Heart left ventricle (tissue), 16 donors: ENCODE data around the gene TRIM66. TPM values are rescaled to one million over a fixed set of nuclear protein-coding genes. Genes with fewer than 3 reads are reported as not detected.

Source experiments
- ATAC-seq, 4 donors: fragments of 200-7000 bp; cut with Tn5 transposase; one replicate each; pipeline ENCODE4 v1.9.1; 2020 to 2022; ENCODE audit warnings: moderate library complexity in 4 of 4, mild to moderate bottlenecking in 3 of 4, moderate number of reproducible peaks in 1 of 4
- DNase-seq, 5 donors: peaks; one replicate each; pipeline ENCODE4 v3.0.0-alpha.2; 2020
- H3K27ac ChIP-seq, 12 donors: fragments of 200-600 bp; sonication (generic) in 4 of 12; one replicate each; pipeline versions ENCODE4 v1.5.0 to v1.8.0; 2016 to 2022; ENCODE audit warnings: mild to moderate bottlenecking in 2 of 12
- H3K27me3 ChIP-seq, 9 donors: fragments of 200-600 bp; sonication (generic) in 2 of 9; one replicate each; pipeline versions ENCODE4 v1.5.1 to v1.8.0; 2016 to 2022; ENCODE audit warnings: mild to moderate bottlenecking in 3 of 9
- H3K36me3 ChIP-seq, 9 donors: fragments of 200-600 bp; sonication (generic) in 2 of 9; one replicate each; pipeline versions ENCODE4 v1.5.0 to v1.8.0; 2018 to 2022; ENCODE audit warnings: mild to moderate bottlenecking in 2 of 9
- H3K4me1 ChIP-seq, 12 donors: fragments of 200-600 bp; sonication (generic) in 4 of 12; one replicate each; pipeline versions ENCODE4 v1.5.0 to v1.8.0; 2016 to 2022; ENCODE audit warnings: mild to moderate bottlenecking in 3 of 12
- H3K4me3 ChIP-seq, 12 donors: fragments of 200-600 bp; sonication (generic) in 4 of 12; one replicate each; pipeline versions ENCODE4 v1.5.0 to v1.8.0; 2017 to 2022; ENCODE audit warnings: mild to moderate bottlenecking in 9 of 12, moderate library complexity in 4 of 12
- H3K9me3 ChIP-seq, 12 donors: fragments of 200-600 bp; sonication (generic) in 4 of 12; one replicate each; pipeline versions ENCODE4 v1.5.0 to v1.8.0; 2016 to 2022; ENCODE audit warnings: mild to moderate bottlenecking in 1 of 12
- CTCF ChIP-seq, 12 donors: fragments of 200-600 bp; sonication (generic) in 4 of 12; IDR thresholded peaks; one replicate each; pipeline versions ENCODE4 v1.5.0 to v1.8.0; 2018 to 2022; ENCODE audit warnings: antibody characterized with exemption in 12 of 12, mild to moderate bottlenecking in 5 of 12
- POLR2A ChIP-seq, 2 donors: fragments of 450-650 bp; IDR thresholded peaks; one replicate each; pipeline ENCODE4 v1.6.1; 2017; ENCODE audit warnings: antibody characterized with exemption in 2 of 2, mild to moderate bottlenecking in 2 of 2, moderate library complexity in 2 of 2
- WGBS, 4 donors: extraction: QIAGEN DNeasy Blood & Tissue Kit in 2 of 4; methylation state at CpG; one replicate each; pipeline versions ENCODE4 v1.1.5 to v1.1.7; 2013 to 2018; 5-methylcytosine and 5-hydroxymethylcytosine counted together
- intact Hi-C, 10 donors: fragments of 100-400 bp; cut with DNase I; formaldehyde crosslinking; loops; one replicate each; pipeline versions ENCODE4 v1.11.1 to v1.14.2; 2022
- polyA plus RNA-seq, 2 donors: library from polyadenylated mRNA; stranded (reverse); fragments of 200-250 nt; gene quantifications; one replicate each; pipeline ENCODE4 v1.2.3, GENCODE V29; 2013
- total RNA-seq, 9 donors: library from RNA; depleted of rRNA in 2 of 9; stranded (reverse); fragments of >200 nt in 2 of 9; fragmentation: NEBNext Ultra II Directional in 3 of 9; extraction: Animal tissue kit (Norgen Biotek cat#: 25700) in 3 of 9; gene quantifications; one replicate each; pipeline versions ENCODE4 v1.1.0 to v1.2.4, GENCODE V29; 2016 to 2023
- donor health status: ischemic (EF 13 %, LVEDD 7.1; RV severe dilation, severe dysfunction).
- donor health status: healthy with polysubstance abuse.
- donor health status: DM: no; HTN: yes; CAD: no.
- donor health status: DM: no; HTN: no; CAD: no.
- donor health status: ischemic (EF 25% LVEDD 6.9; RV normal size, moderate dysfunction).
- donor health status: ischemic (EF 25% LVEDD 5.7; RV mildly dilated, moderate dysfunction).
- donor health status: healthy.
- donor health status: DM: yes; HTN: yes; CAD: no.
- donor health status: ischemic (EF 35%, LVEDD 5.7; RV mildly dilated, moderate dysfunction).
- donor health status: nonischemic (EF 11% LVEDD 7.7; RV severe dilation, severe dysfunction).
- donor health status: DM: yes; HTN: yes; CAD: no.
- donor health status: PGD.
- donor health status: ischemic (EF 29% LVEDD 5.4; RV normal size, mild dysfunction).
- donor health status: nonischemic (EF 23%, LVEDD 6.1; RV moderate dilation, normal function).

The TRIM66 gene
- total and polyA plus RNA-seq, 11 donors: 0.71 to 10.1 (median 3.8) TPM

GRCh38 chr11:8598506-8598905, 84.0 kb downstream of the TRIM66 start:
- H3K9me3 ChIP-seq: no peaks in the 10 kb centered on the region
- H3K4me3 ChIP-seq: no peak overlapping the region
- peaks cover 4 to 26% (median 8%) of the 10 kb centered on the region in 9 donors for H3K27me3 ChIP-seq
- no peak for DNase-seq
- WGBS, 4 donors: 79 to 93% (median 89%) methylated on average over 1 of the region's 1 CpG
- H3K36me3 ChIP-seq: no peaks in the 10 kb centered on the region
- H3K27ac ChIP-seq: no peak overlapping the region
- ATAC-seq: no peak
- H3K4me1 ChIP-seq: peaks cover 0 to 15% (median 0%) of the 10 kb centered on the region in 12 donors
- TF ChIP-seq POLR2A (IDR thresholded peaks at IDR 0.05): no peak
- TF ChIP-seq CTCF (IDR thresholded peaks at IDR 0.05): no peak
- intact Hi-C loops: loop anchor here in 1 of 10 donors (10.0 kb wide), 1 partner anchor 206 kb away; no protein-coding TSS in a partner anchor

- intact Hi-C loops: loop anchor here in 1 of 10 donors (10.0 kb wide), 1 partner anchor 208 kb away; no protein-coding TSS in a partner anchor
- H3K9me3 ChIP-seq: no peaks in the 10 kb centered on the region
- no peak overlapping the region for H3K4me3 ChIP-seq
- 48 to 60% (median 55%) methylated on average over 3 of the region's 3 CpGs for WGBS, 4 donors
- H3K27ac ChIP-seq: peak overlapping the region in 1 of 12 donors; percentile 7
- peaks cover 0 to 15% (median 0%) of the 10 kb centered on the region in 12 donors for H3K4me1 ChIP-seq
- DNase-seq (no peak), ATAC-seq (peak in 2 of 4 donors; percentile 44 to 52)
- TF ChIP-seq CTCF (IDR thresholded peaks at IDR 0.05) (no peak), POLR2A (IDR thresholded peaks at IDR 0.05) (no peak)
- peaks cover 4 to 35% (median 8%) of the 10 kb centered on the region in 9 donors for H3K27me3 ChIP-seq
- H3K36me3 ChIP-seq: no peaks in the 10 kb centered on the region
Observed at GRCh38 chr11:8597182-8597581, 85.3 kb downstream of the TRIM66 start.

- DNase-seq (no peak), ATAC-seq (no peak)
- TF ChIP-seq CTCF (IDR thresholded peaks at IDR 0.05) (no peak), POLR2A (IDR thresholded peaks at IDR 0.05) (no peak)
- Histone ChIP-seq H3K4me1 (peaks cover 0 to 15% (median 0%) of the 10 kb centered on the region in 12 donors), H3K4me3 (no peak overlapping the region), H3K27ac (peak overlapping the region in 1 of 12 donors; percentile 7), H3K36me3 (no peaks in the 10 kb centered on the region), H3K27me3 (peaks cover 4 to 35% (median 8%) of the 10 kb centered on the region in 9 donors), H3K9me3 (no peaks in the 10 kb centered on the region)
- intact Hi-C loops: loop anchor here in 1 of 10 donors (10.0 kb wide), 1 partner anchor 208 kb away; no protein-coding TSS in a partner anchor
Observed at GRCh38 chr11:8596504-8597046, 85.9 kb downstream of the TRIM66 start.

GRCh38 chr11:8593935-8594909, 88.2 kb downstream of the TRIM66 start, which contains the start of gene STK33:
STK33 (minus strand) TSS chr11:8594228; CDS start chr11:8474905, 119,323 bp downstream.
- peaks cover 0 to 15% (median 0%) of the 10 kb centered on the region in 12 donors for H3K4me1 ChIP-seq
- TF ChIP-seq CTCF (IDR thresholded peaks at IDR 0.05): no peak
- no peak for TF ChIP-seq POLR2A (IDR thresholded peaks at IDR 0.05)
- peak; percentile 68 to 81 (median 74) for DNase-seq
- peak within 1 kb of the TSS; percentile 36 to 79 (median 65) for H3K4me3 ChIP-seq
- H3K27ac ChIP-seq: peak within 1 kb of the TSS; percentile 9 to 75 (median 60)
- intact Hi-C loops: loop anchor here in 1 of 10 donors (10.0 kb wide), 1 partner anchor 211 kb away; no protein-coding TSS in a partner anchor
- peak; percentile 82 to 97 (median 96) for ATAC-seq
- H3K9me3 ChIP-seq: no peaks in the 10 kb centered on the region
- no peaks in the 10 kb centered on the region for H3K36me3 ChIP-seq
- peaks cover 4 to 37% (median 8%) of the 10 kb centered on the region in 9 donors for H3K27me3 ChIP-seq
- 5 to 9% (median 6%) methylated on average over 26 to 55 of the region's 55 CpGs for WGBS, 4 donors
